ENCODE results near the gene CD79B.
A peak's percentile ranks its signal among the peaks of the same experiment; 100 is the strongest.
"Not testable (repeated sequence)": the region's sequence is repeated elsewhere in the genome, so short reads cannot be mapped to it uniquely, and the experiment has no call there.

CD79B gene

GRCh38 chr17:63930951-63931575, 1.1 kb downstream of the CD79B start:
- DNase-seq, result peak; percentile 48 to 58

- no peak for DNase-seq
These were observed 2.0 kb downstream of the CD79B start for GRCh38 chr17:63929860-63930766.

- no peak for DNase-seq
These were observed 3.0 kb downstream of the CD79B start for GRCh38 chr17:63928966-63929695.

- DNase-seq, result no peak
These were observed 3.9 kb downstream of the CD79B start for GRCh38 chr17:63928172-63928666.

GRCh38 chr17:63927464-63928171, 4.5 kb downstream of the CD79B start:
- DNase-seq, result no peak

GRCh38 chr17:63926164-63926563, 6.0 kb downstream of the CD79B start:
- no peak for DNase-seq

GRCh38 chr17:63925615-63926014, 6.5 kb downstream of the CD79B start:
- DNase-seq, result no peak

GRCh38 chr17:63922402-63922801, 9.7 kb downstream of the CD79B start:
- DNase-seq, result not testable (repeated sequence)

- DNase-seq, result not testable (repeated sequence)
These were observed 11.4 kb downstream of the CD79B start for GRCh38 chr17:63920779-63921178.

GRCh38 chr17:63920050-63920449, 12.1 kb downstream of the CD79B start:
- not testable (repeated sequence) for DNase-seq

- DNase-seq, result peak; percentile 75 to 80
These were observed 12.8 kb downstream of the CD79B start for GRCh38 chr17:63919311-63919723.

GRCh38 chr17:63918789-63919305, 13.3 kb downstream of the CD79B start, which contains the start of gene GH1:
TSS of gene GH1 (minus strand) at chr17:63918839. CDS start at chr17:63918776, 63 bp downstream.
- not testable (repeated sequence) for DNase-seq

GRCh38 chr17:63918305-63918704, 13.8 kb downstream of the CD79B start:
- DNase-seq, result no peak

- DNase-seq, result no peak
These were observed 14.5 kb downstream of the CD79B start for GRCh38 chr17:63917646-63918045.

GRCh38 chr17:63917206-63917605, 14.9 kb downstream of the CD79B start:
- not testable (repeated sequence) for DNase-seq

- no peak for DNase-seq
These were observed 15.5 kb downstream of the CD79B start for GRCh38 chr17:63916566-63917185.

GRCh38 chr17:63915753-63916152, 16.4 kb downstream of the CD79B start:
- DNase-seq, result not testable (repeated sequence)

GRCh38 chr17:63914471-63914870, 17.7 kb downstream of the CD79B start:
- DNase-seq, result no peak

GRCh38 chr17:63911657-63912100, 20.5 kb downstream of the CD79B start:
- peak; percentile 30 to 47 for DNase-seq

GRCh38 chr17:63911041-63911635, 21.0 kb downstream of the CD79B start, which contains the start of gene CSHL1:
TSS of gene CSHL1 (minus strand) at chr17:63911258. CDS start at chr17:63911196, 62 bp downstream.
- no peak for DNase-seq

- DNase-seq, result no peak
These were observed 22.0 kb downstream of the CD79B start for GRCh38 chr17:63910096-63910495.

All from Kasumi-1 (cell line).